IMR-90 (cell line): ENCODE measurements around the gene MINAR1.

ENCODE experiments used
- BHLHE40 ChIP-seq: fragments of 150-350 bp; IDR thresholded peaks from 2 replicates; pipeline ENCODE4 v1.6.1; 2016; ENCODE audit warnings: mild to moderate bottlenecking, low read depth, low read length
- CEBPB ChIP-seq: IDR thresholded peaks from 2 replicates; pipeline ENCODE4 v1.6.1; 2012; ENCODE audit warnings: low read depth, low read length, improper control_type of control experiment
- CTCF ChIP-seq: conservative IDR thresholded peaks from 2 replicates; pipeline ENCODE4 v1.5.1; 2012; ENCODE audit warnings: mild to moderate bottlenecking, low read depth, low read length, improper control_type of control experiment
- ELK1 ChIP-seq: fragments of 150-350 bp; IDR thresholded peaks from 2 replicates; pipeline ENCODE4 v1.6.1; 2016; ENCODE audit warnings: low read depth, mild to moderate bottlenecking, low read length, moderate library complexity, borderline replicate concordance
- MAFK ChIP-seq: IDR thresholded peaks from 2 replicates; pipeline ENCODE4 v1.6.1; 2012; ENCODE audit warnings: low read depth, low read length, improper control_type of control experiment
- MAZ ChIP-seq: IDR thresholded peaks from 2 replicates; pipeline ENCODE4 v1.6.1; 2012; ENCODE audit warnings: low read depth, mild to moderate bottlenecking, low read length, improper control_type of control experiment, moderate library complexity, borderline replicate concordance
- MXI1 ChIP-seq: IDR thresholded peaks from 2 replicates; pipeline ENCODE4 v1.6.1; 2012; ENCODE audit warnings: low read depth, mild to moderate bottlenecking, low read length, moderate library complexity, borderline replicate concordance
- POLR2A ChIP-seq: IDR thresholded peaks from 2 replicates; pipeline ENCODE4 v1.6.1; 2012; ENCODE audit warnings: mild to moderate bottlenecking, low read depth, low read length
- RCOR1 ChIP-seq: IDR thresholded peaks from 2 replicates; pipeline ENCODE4 v1.6.1; 2012; ENCODE audit warnings: mild to moderate bottlenecking, low read length, improper control_type of control experiment; ENCODE audit not compliant: insufficient replicate concordance
- USF2 ChIP-seq: fragments of 150-350 bp; IDR thresholded peaks from 2 replicates; pipeline ENCODE4 v1.6.1; 2017; ENCODE audit warnings: mild to moderate bottlenecking, antibody characterized with exemption, low read length, low read depth

DNA sequence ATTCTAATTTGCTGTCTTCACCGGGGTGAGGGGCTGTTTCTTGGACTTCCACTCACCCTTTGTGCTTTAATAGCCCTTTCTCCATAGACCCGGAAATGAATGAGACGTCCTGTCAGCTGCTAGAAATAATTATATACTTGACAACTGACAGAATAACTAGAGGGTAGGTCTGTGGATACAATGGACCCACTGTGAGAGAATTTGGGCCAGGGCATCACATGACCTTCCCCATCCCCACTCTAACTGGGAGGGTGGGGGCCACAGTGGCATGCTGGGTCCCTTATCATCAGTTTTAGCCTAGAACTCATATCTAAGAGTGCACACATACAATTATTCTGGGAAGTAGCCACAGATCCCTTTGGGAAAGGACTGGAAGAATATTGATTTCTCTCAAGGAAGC lies 25.9 kb upstream of the MINAR1 start:
- TF ChIP-seq CTCF (no peak), MAZ (no peak), POLR2A (no peak), MXI1 (no peak), CEBPB (no peak), USF2 (no peak), MAFK (no peak), ELK1 (no peak), RCOR1 (no peak), BHLHE40 (no peak)
